ENCODE data around the gene TMLHE.
"Not testable (repeated sequence)": the region's sequence is repeated elsewhere in the genome, so short reads cannot be mapped to it uniquely, and the experiment has no call there.

GRCh38 chrX:155641371-155641770, 28.6 kb upstream of the TMLHE start:
- not testable (repeated sequence) for TF ChIP-seq CTCF (IDR thresholded peaks at IDR 0.05 in 8 of 11, conservative IDR thresholded peaks at IDR 0.05 in 3 of 11); POLR2A (IDR thresholded peaks at IDR 0.05)

All from spleen (tissue), 7 donors.